CD4-positive, alpha-beta memory T cell (primary cell): ENCODE results near the gene ZBTB20. TPM values are rescaled to one million over a fixed set of nuclear protein-coding genes. Genes with fewer than 3 reads are reported as not detected.

Experiments
- CTCF ChIA-PET: fragments of 350-600 bp; sonication (Branson Sonifier 250); formaldehyde crosslinking; loops from one replicate; lab custom pipeline; 2021; ENCODE audit warnings: inconsistent platforms; ENCODE audit not compliant: partially characterized antibody; lab: Charles Lee
- POLR2A ChIA-PET: fragments of 350-600 bp; sonication (Branson Sonifier 250); formaldehyde crosslinking; loops from one replicate; lab custom pipeline; 2021; ENCODE audit not compliant: partially characterized antibody; lab: Charles Lee
- DNase-seq, 5 donors: peaks; one replicate each; pipeline versions ENCODE4 v3.0.0 to v3.0.0-alpha.2; 2020 to 2022; ENCODE audit warnings: mixed read lengths in 1 of 5
- H3K27ac ChIP-seq: one replicate; pipeline ENCODE4 v1.7.0; 2013; ENCODE audit warnings: low read depth, low read length
- H3K27me3 ChIP-seq: 2 replicates; pipeline ENCODE4 v1.7.0; 2013; ENCODE audit warnings: mild to moderate bottlenecking, low read length, moderate library complexity; ENCODE audit not compliant: insufficient read depth
- H3K36me3 ChIP-seq: 2 replicates; pipeline ENCODE4 v1.7.0; 2013; ENCODE audit warnings: mild to moderate bottlenecking, low read length, moderate library complexity; ENCODE audit not compliant: insufficient read depth
- H3K4me1 ChIP-seq: 2 replicates; pipeline ENCODE4 v1.7.0; 2013; ENCODE audit warnings: mild to moderate bottlenecking, low read length, moderate library complexity; ENCODE audit not compliant: insufficient read depth
- H3K4me3 ChIP-seq, 2 donors: one replicate each; pipeline ENCODE4 v1.7.0; 2013; ENCODE audit warnings: low read length in 2 of 2, mild to moderate bottlenecking in 1 of 2
- H3K9me3 ChIP-seq, 2 donors: one replicate each; pipeline ENCODE4 v1.7.0; 2013; ENCODE audit warnings: low read length in 2 of 2, control low read depth in 1 of 2; ENCODE audit not compliant: control insufficient read depth in 1 of 2
- H3K27ac Mint-ChIP-seq, 7 donors: one replicate each; pipeline ENCODE4 v1.8.0; 2020 to 2021; ENCODE audit warnings: mixed read lengths in 7 of 7, mild to moderate bottlenecking in 6 of 7, inconsistent platforms in 3 of 7, moderate library complexity in 3 of 7
- H3K27me3 Mint-ChIP-seq, 2 donors: one replicate each; pipeline ENCODE4 v1.8.0; 2020 to 2021; ENCODE audit warnings: mixed read lengths in 2 of 2
- H3K36me3 Mint-ChIP-seq, 2 donors: one replicate each; pipeline ENCODE4 v1.8.0; 2020 to 2021; ENCODE audit warnings: mixed read lengths in 2 of 2, inconsistent platforms in 1 of 2, mild to moderate bottlenecking in 1 of 2
- H3K4me1 Mint-ChIP-seq, 4 donors: one replicate each; pipeline ENCODE4 v1.8.0; 2020 to 2021; ENCODE audit warnings: mixed read lengths in 4 of 4, mild to moderate bottlenecking in 1 of 4
- H3K4me3 Mint-ChIP-seq, 8 donors: one replicate each; pipeline ENCODE4 v1.8.0; 2020 to 2021; ENCODE audit warnings: mixed read lengths in 8 of 8, mild to moderate bottlenecking in 7 of 8, moderate library complexity in 6 of 8, inconsistent platforms in 3 of 8
- H3K9me3 Mint-ChIP-seq, 8 donors: one replicate each; pipeline ENCODE4 v1.8.0; 2020 to 2021; ENCODE audit warnings: mixed read lengths in 8 of 8, mild to moderate bottlenecking in 5 of 8, inconsistent platforms in 3 of 8, moderate library complexity in 1 of 8
- intact Hi-C: fragments of 100-400 bp; cut with micrococcal nuclease; formaldehyde crosslinking; loops from one replicate; pipeline ENCODE4 v1.15.1; 2023
- polyA plus RNA-seq, 2 donors: library from polyadenylated mRNA; unstranded; fragments of 300-500 nt; fragmentation: Illumina TruSeq; gene quantifications; one replicate each; pipeline ENCODE4 v1.2.3, GENCODE V29; 2021
- total RNA-seq, 2 experiments: library from RNA; stranded (reverse); gene quantifications; one replicate each; pipeline ENCODE4 v1.2.3, GENCODE V29; 2021

Gene ZBTB20
- total and polyA plus RNA-seq, 4 experiments from 2014 or later: 21.9 to 58.4 (median 41.4) TPM

- POLR2A ChIA-PET: no interaction called here
These were observed 680.8 kb downstream of the ZBTB20 start for GRCh38 chr3:114466251-114466650.

DNA sequence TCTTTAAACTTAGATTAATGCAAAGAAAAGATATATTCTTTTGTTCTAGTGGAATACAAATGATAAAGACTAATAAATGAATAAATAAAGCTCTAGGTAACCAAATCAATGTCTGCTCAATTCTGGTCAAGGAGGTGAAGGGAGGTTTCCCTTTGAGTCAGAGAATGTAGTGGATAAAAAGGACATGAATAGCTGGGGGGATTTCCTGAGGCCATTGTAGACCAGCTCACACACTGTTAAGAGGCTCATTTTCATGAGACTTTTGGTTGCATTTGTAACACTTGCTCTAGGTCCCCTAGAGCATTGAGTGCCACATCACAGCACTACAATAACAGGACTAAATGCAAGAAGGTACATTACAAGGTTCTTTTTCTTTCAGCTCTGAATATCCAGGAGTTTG lies 682.5 kb downstream of the ZBTB20 start:
- Mint-ChIP-seq H3K4me1 (peaks cover 2 to 4% (median 3%) of the 10 kb centered on the region in 4 donors), H3K27me3 (no peaks in the 10 kb centered on the region), H3K4me3 (no peak overlapping the region), H3K27ac (no peak overlapping the region), H3K36me3 (peaks cover 0 to 4% of the 10 kb centered on the region in 2 donors), H3K9me3 (no peaks in the 10 kb centered on the region)
- H3K27ac ChIP-seq: no peak overlapping the region
- no peaks in the 10 kb centered on the region for H3K27me3 ChIP-seq
- no peaks in the 10 kb centered on the region for H3K9me3 ChIP-seq
- POLR2A ChIA-PET: no interaction called here
- no peak overlapping the region for H3K4me3 ChIP-seq
- H3K36me3 ChIP-seq: no peaks in the 10 kb centered on the region
- DNase-seq: no peak
- no peaks in the 10 kb centered on the region for H3K4me1 ChIP-seq
- intact Hi-C loops: no loop called here
- CTCF ChIA-PET: interaction anchor here (1.1 kb wide), 1 partner anchor 17 kb away, joined by 3 read pairs; no protein-coding TSS in a partner anchor

More at GRCh38 chr3:114466251-114466650, 680.8 kb downstream of the ZBTB20 start:
- H3K27ac Mint-ChIP-seq: no peak overlapping the region
- H3K27ac ChIP-seq: no peak overlapping the region
- no peaks in the 10 kb centered on the region for H3K36me3 ChIP-seq
- no peaks in the 10 kb centered on the region for H3K9me3 ChIP-seq
- H3K36me3 Mint-ChIP-seq: peaks cover 0 to 4% of the 10 kb centered on the region in 2 donors
- CTCF ChIA-PET: no interaction called here
- H3K9me3 Mint-ChIP-seq: no peaks in the 10 kb centered on the region
- H3K4me1 Mint-ChIP-seq: peaks cover 2 to 5% (median 3%) of the 10 kb centered on the region in 4 donors
- H3K4me1 ChIP-seq: no peaks in the 10 kb centered on the region
- no peak overlapping the region for H3K4me3 ChIP-seq
- no peak overlapping the region for H3K4me3 Mint-ChIP-seq
- no peaks in the 10 kb centered on the region for H3K27me3 Mint-ChIP-seq
- intact Hi-C loops: no loop called here
- no peaks in the 10 kb centered on the region for H3K27me3 ChIP-seq
- DNase-seq: no peak

- peaks cover 0 to 5% (median 3%) of the 10 kb centered on the region in 4 donors for H3K4me1 Mint-ChIP-seq
- H3K4me3 ChIP-seq: no peak overlapping the region
- H3K36me3 ChIP-seq: no peaks in the 10 kb centered on the region
- H3K27me3 ChIP-seq: no peaks in the 10 kb centered on the region
- DNase-seq: no peak
- H3K27ac Mint-ChIP-seq: no peak overlapping the region
- H3K27ac ChIP-seq: no peak overlapping the region
- H3K36me3 Mint-ChIP-seq: peaks cover 0 to 4% of the 10 kb centered on the region in 2 donors
- no peaks in the 10 kb centered on the region for H3K9me3 Mint-ChIP-seq
- H3K4me3 Mint-ChIP-seq: no peak overlapping the region
- CTCF ChIA-PET: no interaction called here
- POLR2A ChIA-PET: no interaction called here
- intact Hi-C loops: no loop called here
- no peaks in the 10 kb centered on the region for H3K27me3 Mint-ChIP-seq
- H3K9me3 ChIP-seq: no peaks in the 10 kb centered on the region
- H3K4me1 ChIP-seq: no peaks in the 10 kb centered on the region
These were observed 684.3 kb downstream of the ZBTB20 start for GRCh38 chr3:114462750-114463149.

- intact Hi-C loops: no loop called here
- no peak overlapping the region for H3K4me3 ChIP-seq
- no peaks in the 10 kb centered on the region for H3K27me3 Mint-ChIP-seq
- H3K4me3 Mint-ChIP-seq: no peak overlapping the region
- H3K9me3 Mint-ChIP-seq: no peaks in the 10 kb centered on the region
- no peaks in the 10 kb centered on the region for H3K36me3 ChIP-seq
- no peaks in the 10 kb centered on the region for H3K27me3 ChIP-seq
- H3K4me1 Mint-ChIP-seq: peaks cover 0 to 4% (median 2%) of the 10 kb centered on the region in 4 donors
- H3K27ac ChIP-seq: no peak overlapping the region
- no peak overlapping the region for H3K27ac Mint-ChIP-seq
- H3K36me3 Mint-ChIP-seq: no peaks in the 10 kb centered on the region
- ChIA-PET POLR2A (no interaction called here), CTCF (interaction anchor here (0.7 to 1.5 kb wide), 2 partner anchors 43 to 405 kb away, joined by 3 read pairs; no protein-coding TSS in a partner anchor)
- no peaks in the 10 kb centered on the region for H3K9me3 ChIP-seq
- no peak for DNase-seq
- H3K4me1 ChIP-seq: no peaks in the 10 kb centered on the region
These were observed 686.6 kb downstream of the ZBTB20 start for GRCh38 chr3:114460459-114460858.

GRCh38 chr3:114456742-114457141 lies 690.3 kb downstream of the ZBTB20 start:
- no peak overlapping the region for H3K4me3 Mint-ChIP-seq
- no peak overlapping the region for H3K27ac ChIP-seq
- H3K27me3 Mint-ChIP-seq: no peaks in the 10 kb centered on the region
- no peaks in the 10 kb centered on the region for H3K36me3 Mint-ChIP-seq
- CTCF ChIA-PET: interaction anchor here (1.2 kb wide), 1 partner anchor 9 kb away, joined by 3 read pairs; no protein-coding TSS in a partner anchor
- no peak overlapping the region for H3K27ac Mint-ChIP-seq
- no peaks in the 10 kb centered on the region for H3K36me3 ChIP-seq
- H3K4me3 ChIP-seq: no peak overlapping the region
- H3K9me3 ChIP-seq: no peaks in the 10 kb centered on the region
- H3K4me1 Mint-ChIP-seq: peaks cover 0 to 6% (median 3%) of the 10 kb centered on the region in 4 donors
- no peaks in the 10 kb centered on the region for H3K27me3 ChIP-seq
- POLR2A ChIA-PET: no interaction called here
- no peak for DNase-seq
- peaks cover 12% of the 10 kb centered on the region for H3K4me1 ChIP-seq
- intact Hi-C loops: no loop called here
- no peaks in the 10 kb centered on the region for H3K9me3 Mint-ChIP-seq

DNA sequence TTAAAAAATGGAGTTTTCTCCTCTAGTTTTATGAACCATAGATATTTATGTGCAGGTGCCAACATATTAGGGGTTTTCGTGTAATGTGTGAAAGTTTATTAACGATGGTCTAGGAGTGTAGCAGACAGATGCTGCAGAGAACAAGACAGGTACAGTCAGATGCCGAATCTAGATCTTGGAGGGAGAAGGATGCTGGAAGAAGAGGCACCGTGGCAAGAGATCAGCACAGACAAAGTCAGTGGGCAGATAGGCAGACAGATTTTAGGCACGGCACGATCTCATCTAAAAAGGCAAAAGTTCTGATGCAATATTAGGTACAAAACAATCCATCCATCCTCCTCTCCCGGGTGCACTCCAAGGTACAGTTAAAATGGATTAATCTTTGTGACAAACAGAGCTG lies 691.7 kb downstream of the ZBTB20 start:
- peaks cover 12% of the 10 kb centered on the region for H3K4me1 ChIP-seq
- Mint-ChIP-seq H3K9me3 (no peaks in the 10 kb centered on the region), H3K27me3 (no peaks in the 10 kb centered on the region), H3K4me1 (peaks cover 7 to 10% (median 8%) of the 10 kb centered on the region in 4 donors), H3K36me3 (no peaks in the 10 kb centered on the region), H3K4me3 (no peak overlapping the region), H3K27ac (no peak overlapping the region)
- intact Hi-C loops: no loop called here
- H3K4me3 ChIP-seq: no peak overlapping the region
- H3K27ac ChIP-seq: no peak overlapping the region
- no peak for DNase-seq
- H3K9me3 ChIP-seq: no peaks in the 10 kb centered on the region
- no peaks in the 10 kb centered on the region for H3K36me3 ChIP-seq
- no peaks in the 10 kb centered on the region for H3K27me3 ChIP-seq
- POLR2A ChIA-PET: no interaction called here
- CTCF ChIA-PET: no interaction called here

GRCh38 chr3:114454551-114455251 lies 692.4 kb downstream of the ZBTB20 start:
- Histone ChIP-seq H3K4me1 (peaks cover 12% of the 10 kb centered on the region), H3K4me3 (no peak overlapping the region), H3K9me3 (no peaks in the 10 kb centered on the region), H3K27ac (no peak overlapping the region), H3K27me3 (no peaks in the 10 kb centered on the region), H3K36me3 (no peaks in the 10 kb centered on the region)
- ChIA-PET CTCF (no interaction called here), POLR2A (no interaction called here)
- DNase-seq: peak; percentile 4 to 13 (median 9)
- peaks cover 7 to 10% (median 8%) of the 10 kb centered on the region in 4 donors for H3K4me1 Mint-ChIP-seq
- intact Hi-C loops: no loop called here
- no peaks in the 10 kb centered on the region for H3K9me3 Mint-ChIP-seq
- H3K27me3 Mint-ChIP-seq: no peaks in the 10 kb centered on the region
- no peaks in the 10 kb centered on the region for H3K36me3 Mint-ChIP-seq
- H3K4me3 Mint-ChIP-seq: no peak overlapping the region
- H3K27ac Mint-ChIP-seq: no peak overlapping the region
